Measurements from ENCODE around the gene RIC3.

DNA sequence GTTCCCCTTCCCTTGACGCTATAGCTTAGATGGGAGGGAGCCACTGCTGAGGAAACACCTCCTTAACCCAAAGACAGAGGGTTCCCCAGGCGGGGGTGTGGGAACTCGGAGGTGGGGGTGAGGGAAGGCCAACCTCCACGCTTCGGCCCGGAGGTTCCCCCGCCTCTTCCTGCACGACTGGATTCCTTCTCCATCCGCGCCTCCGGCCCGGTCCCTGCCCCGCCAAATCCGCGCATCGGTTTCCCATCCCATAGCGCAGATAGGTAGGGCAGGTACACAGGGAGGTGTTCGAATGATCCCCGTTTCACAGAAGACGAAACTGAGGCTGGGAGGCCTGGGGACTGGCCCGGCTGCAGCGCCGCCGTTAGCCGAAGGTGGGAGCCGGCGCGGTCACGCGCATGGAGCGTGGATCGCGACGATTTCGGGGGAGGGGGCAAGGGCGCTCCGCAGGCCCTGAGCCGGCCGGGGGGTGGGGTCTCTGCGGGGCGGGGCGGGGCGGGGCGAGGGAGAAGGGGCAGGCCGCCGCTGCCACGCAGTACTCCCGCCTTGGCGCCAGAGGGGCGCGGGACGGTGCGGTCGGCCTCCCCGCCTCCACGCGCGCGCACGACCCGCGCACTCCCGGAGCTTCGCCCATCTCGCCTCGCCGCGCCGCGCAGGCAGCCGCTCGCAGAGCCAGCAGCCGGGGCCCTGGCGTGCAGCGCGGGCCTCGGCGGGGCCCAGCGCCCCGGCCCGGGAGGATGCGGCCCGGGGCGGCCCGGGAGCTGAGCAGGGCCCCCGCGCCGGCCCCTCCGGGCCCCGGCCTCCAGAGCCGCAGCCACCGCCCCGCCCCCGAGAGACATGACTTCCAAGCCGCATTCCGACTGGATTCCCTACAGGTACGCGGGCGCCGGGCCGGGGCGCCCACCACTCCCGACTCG lies 87.9 kb downstream of the RIC3 start, which contains the start of gene TUB:
- TF ChIP-seq, protein P1, sequence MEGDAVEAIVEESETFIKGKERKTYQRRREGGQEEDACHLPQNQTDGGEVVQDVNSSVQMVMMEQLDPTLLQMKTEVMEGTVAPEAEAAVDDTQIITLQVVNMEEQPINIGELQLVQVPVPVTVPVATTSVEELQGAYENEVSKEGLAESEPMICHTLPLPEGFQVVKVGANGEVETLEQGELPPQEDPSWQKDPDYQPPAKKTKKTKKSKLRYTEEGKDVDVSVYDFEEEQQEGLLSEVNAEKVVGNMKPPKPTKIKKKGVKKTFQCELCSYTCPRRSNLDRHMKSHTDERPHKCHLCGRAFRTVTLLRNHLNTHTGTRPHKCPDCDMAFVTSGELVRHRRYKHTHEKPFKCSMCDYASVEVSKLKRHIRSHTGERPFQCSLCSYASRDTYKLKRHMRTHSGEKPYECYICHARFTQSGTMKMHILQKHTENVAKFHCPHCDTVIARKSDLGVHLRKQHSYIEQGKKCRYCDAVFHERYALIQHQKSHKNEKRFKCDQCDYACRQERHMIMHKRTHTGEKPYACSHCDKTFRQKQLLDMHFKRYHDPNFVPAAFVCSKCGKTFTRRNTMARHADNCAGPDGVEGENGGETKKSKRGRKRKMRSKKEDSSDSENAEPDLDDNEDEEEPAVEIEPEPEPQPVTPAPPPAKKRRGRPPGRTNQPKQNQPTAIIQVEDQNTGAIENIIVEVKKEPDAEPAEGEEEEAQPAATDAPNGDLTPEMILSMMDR (IDR thresholded peaks at IDR 0.05): no peak
- no peak for TF ChIP-seq POLR2A (IDR thresholded peaks at IDR 0.05)
